HCT116 (cell line): ENCODE data around the gene UPK3A. TPM values are rescaled to one million over a fixed set of nuclear protein-coding genes. Genes with fewer than 3 reads are reported as not detected.

Experiments
- ATAC-seq: fragments of 200-7000 bp; cut with Tn5 transposase; 2 replicates; pipeline ENCODE4 v1.9.1; 2020; ENCODE audit warnings: mild to moderate bottlenecking, moderate library complexity
- BruUV-seq: library from RNA; stranded (reverse); fragments of 400-500 nt; replicated peaks from 2 replicates; lab custom pipeline; 2021; lab: Mats Ljungman, UMichigan
- CTCF ChIA-PET: fragments of 300-600 bp; sonication (Branson Sonifier 250); formaldehyde crosslinking; loops from one replicate; lab custom pipeline; 2021; ENCODE audit warnings: antibody characterized with exemption; lab: Charles Lee
- POLR2A ChIA-PET: fragments of 300-600, 350-600 bp; sonication (Branson Sonifier 250); formaldehyde crosslinking; loops from one replicate; lab custom pipeline; 2021; ENCODE audit warnings: antibody characterized with exemption; lab: Charles Lee
- RAD21 ChIA-PET, 2 experiments: fragments of 300-600 bp; sonication (Branson Sonifier 250); formaldehyde crosslinking; loops; one replicate each; lab custom pipeline; 2023; ENCODE audit warnings: low total read pairs in 2 of 2; ENCODE audit not compliant: uncharacterized antibody in 2 of 2, unreplicated experiment in 2 of 2, low non-redundant PET in 1 of 2; lab: Charles Lee
- DNase-seq: peaks from one replicate; pipeline ENCODE4 v3.0.0-alpha.2; 2010; ENCODE audit warnings: low read depth, low spot score
- H2AFZ ChIP-seq: fragments of 200-600 bp; shearing (Covaris generic), sonication (generic); 2 replicates; pipeline ENCODE4 v1.6.1; 2017; ENCODE audit warnings: low read depth, mixed run types, mixed read lengths, antibody characterized with exemption, low read length; ENCODE audit not compliant: poor library complexity, severe bottlenecking
- H3K27ac ChIP-seq: 2 replicates; pipeline ENCODE4 v1.5.1; 2012; ENCODE audit warnings: low read depth, low read length
- H3K27me3 ChIP-seq: fragments of 200-600 bp; sonication (generic); 2 replicates; pipeline ENCODE4 v1.6.1; 2016; ENCODE audit warnings: mixed run types, low read length, mixed read lengths; ENCODE audit not compliant: insufficient read depth
- H3K36me3 ChIP-seq, 2 experiments: fragments of 200-500 bp in 1 of 2; fragments of 200-600 bp in 1 of 2; sonication (Bioruptor generic) in 1 of 2; sonication (generic) in 1 of 2; 2 replicates each; pipeline versions ENCODE4 v1.5.1 to v1.6.1; 2014 to 2016; ENCODE audit warnings: low read length in 2 of 2, inconsistent platforms in 1 of 2, mixed read lengths in 1 of 2, mixed run types in 1 of 2; ENCODE audit not compliant: insufficient read depth in 2 of 2, control insufficient read depth in 1 of 2
- H3K4me1 ChIP-seq, 2 experiments: fragments of 200-600 bp in 1 of 2; sonication (generic) in 1 of 2; 2 replicates each; pipeline versions ENCODE4 v1.5.1 to v1.6.1; 2012 to 2017; ENCODE audit warnings: low read length in 2 of 2, inconsistent platforms in 1 of 2, mild to moderate bottlenecking in 1 of 2, mixed read lengths in 1 of 2, mixed run types in 1 of 2, moderate library complexity in 1 of 2; ENCODE audit not compliant: insufficient read depth in 2 of 2, control insufficient read depth in 1 of 2
- H3K4me2 ChIP-seq: fragments of 200-600 bp; sonication (generic); 2 replicates; pipeline ENCODE4 v1.6.1; 2017; ENCODE audit warnings: mixed run types, low read length, mixed read lengths
- H3K4me3 ChIP-seq, 2 experiments: fragments of 200-600 bp in 1 of 2; sonication (generic) in 1 of 2; replicated peaks in 1 of 2; 2 replicates each; pipeline ENCODE4 v1.5.1; 2011 to 2016; ENCODE audit warnings: low read length in 2 of 2, control low read depth in 1 of 2, low read depth in 1 of 2, mild to moderate bottlenecking in 1 of 2, mixed read lengths in 1 of 2, mixed run types in 1 of 2
- H3K79me2 ChIP-seq: fragments of 200-600 bp; sonication (generic); 2 replicates; pipeline ENCODE4 v1.6.1; 2017; ENCODE audit warnings: mild to moderate bottlenecking, mixed run types, low read length, moderate library complexity, mixed read lengths; ENCODE audit not compliant: insufficient read depth
- H3K9ac ChIP-seq: fragments of 200-600 bp; sonication (generic); 2 replicates; pipeline ENCODE4 v1.6.1; 2016; ENCODE audit warnings: low read length, mixed read lengths
- H3K9me2 ChIP-seq: fragments of 200-600 bp; sonication (generic), shearing (Covaris generic); 2 replicates; pipeline ENCODE4 v1.6.1; 2017; ENCODE audit warnings: mixed run types, mild to moderate bottlenecking, moderate library complexity; ENCODE audit not compliant: insufficient read depth
- H3K9me3 ChIP-seq, 2 experiments: fragments of 200-500 bp in 1 of 2; fragments of 200-600 bp in 1 of 2; sonication (Bioruptor generic) in 1 of 2; sonication (generic) in 1 of 2; 2 replicates each; pipeline ENCODE4 v1.6.1; 2014 to 2017; ENCODE audit warnings: low read length in 2 of 2, mixed read lengths in 2 of 2, inconsistent platforms in 1 of 2, low read depth in 1 of 2, mild to moderate bottlenecking in 1 of 2, mixed run types in 1 of 2, moderate library complexity in 1 of 2; ENCODE audit not compliant: control insufficient read depth in 1 of 2, insufficient read depth in 1 of 2
- H4K20me1 ChIP-seq: fragments of 200-600 bp; sonication (generic), shearing (Covaris generic); 2 replicates; pipeline ENCODE4 v1.6.1; 2017; ENCODE audit warnings: mixed run types, mild to moderate bottlenecking, moderate library complexity; ENCODE audit not compliant: insufficient read depth
- CTCF ChIP-seq, 3 experiments: fragments of 200-600 bp in 1 of 3; sonication (generic) in 1 of 3; IDR thresholded peaks in 2 of 3; conservative IDR thresholded peaks in 1 of 3; 2 replicates each; pipeline ENCODE4 v1.5.1; 2012 to 2017; ENCODE audit warnings: low read depth in 2 of 3, low read length in 2 of 3, antibody characterized with exemption in 1 of 3, borderline replicate concordance in 1 of 3, control low read depth in 1 of 3, mild to moderate bottlenecking in 1 of 3, mixed read lengths in 1 of 3, mixed run types in 1 of 3, moderate library complexity in 1 of 3; ENCODE audit not compliant: insufficient read depth in 1 of 3
- JUND ChIP-seq: IDR thresholded peaks from 2 replicates; pipeline ENCODE4 v1.6.1; 2012
- REST ChIP-seq: IDR thresholded peaks from 2 replicates; pipeline ENCODE4 v1.6.1; 2012; ENCODE audit warnings: low read depth
- TCF7L2 ChIP-seq: IDR thresholded peaks from 2 replicates; pipeline ENCODE4 v1.7.0; 2011; ENCODE audit warnings: borderline replicate concordance, inconsistent platforms; ENCODE audit not compliant: insufficient read depth, insufficient read length; ENCODE audit errors: extremely low read depth
- YY1 ChIP-seq: IDR thresholded peaks from 2 replicates; pipeline ENCODE4 v1.6.1; 2011; ENCODE audit warnings: low read length, low read depth, moderate library complexity, mild to moderate bottlenecking; ENCODE audit not compliant: insufficient replicate concordance; ENCODE audit errors: extremely low read depth
- ZFX ChIP-seq: fragments of 450-650 bp; IDR thresholded peaks from 2 replicates; pipeline ENCODE4 v1.6.1; 2017
- intact Hi-C: fragments of 100-400 bp; cut with micrococcal nuclease; formaldehyde crosslinking; loops from 2 replicates; pipeline ENCODE4 v1.10.0; 2022
- total RNA-seq: library from RNA; stranded (reverse); gene quantifications from one replicate; pipeline ENCODE4 v1.2.1, GENCODE V29; 2021; ENCODE audit not compliant: unreplicated experiment

The UPK3A gene
- total RNA-seq, 1 experiment from 2014 or later, result not detected

- H3K27me3 ChIP-seq, result no peaks in the 10 kb centered on the region
- H3K79me2 ChIP-seq, result no peaks in the 10 kb centered on the region
- no peaks in the 10 kb centered on the region for H3K9me3 ChIP-seq
- no peak overlapping the region for H3K27ac ChIP-seq
- intact Hi-C loops, result no loop called here
- ChIA-PET CTCF (no interaction called here), POLR2A (no interaction called here), RAD21 (interaction anchor here in 1 of 2 experiments (0.6 kb wide), 1 partner anchor 10 kb away, joined by 4 read pairs; no protein-coding TSS in a partner anchor)
- H3K9me2 ChIP-seq, result no peaks in the 10 kb centered on the region
- H3K9ac ChIP-seq, result no peak overlapping the region
- H3K4me3 ChIP-seq, result no peak overlapping the region
- no peaks in the 10 kb centered on the region for H4K20me1 ChIP-seq
- no peaks in the 10 kb centered on the region for H3K36me3 ChIP-seq
- TF ChIP-seq YY1 (no peak), TCF7L2 (no peak), JUND (no peak), ZFX (no peak), REST (no peak), CTCF (IDR thresholded peaks at IDR 0.05 in 2 of 3, conservative IDR thresholded peaks at IDR 0.05 in 1 of 3; ENCODE audit: borderline replicate concordance in 1 of 3, insufficient read depth in 1 of 3, low read depth in 2 of 3, low read length in 2 of 3) (no peak)
- no peak for DNase-seq
- BruUV-seq, result no TSS peak
- ATAC-seq, result no peak
- H3K4me1 ChIP-seq, result peaks cover 1 to 21% of the 10 kb centered on the region in 2 experiments; a peak in 3 of 4 replicates
- no peak overlapping the region for H3K4me2 ChIP-seq
- peak overlapping the region; percentile 21 for H2AFZ ChIP-seq
Measured at GRCh38 chr22:45253039-45253641, 31.6 kb upstream of the UPK3A start.
